ENCODE measurements around the gene RPA3.

Gene RPA3

DNA sequence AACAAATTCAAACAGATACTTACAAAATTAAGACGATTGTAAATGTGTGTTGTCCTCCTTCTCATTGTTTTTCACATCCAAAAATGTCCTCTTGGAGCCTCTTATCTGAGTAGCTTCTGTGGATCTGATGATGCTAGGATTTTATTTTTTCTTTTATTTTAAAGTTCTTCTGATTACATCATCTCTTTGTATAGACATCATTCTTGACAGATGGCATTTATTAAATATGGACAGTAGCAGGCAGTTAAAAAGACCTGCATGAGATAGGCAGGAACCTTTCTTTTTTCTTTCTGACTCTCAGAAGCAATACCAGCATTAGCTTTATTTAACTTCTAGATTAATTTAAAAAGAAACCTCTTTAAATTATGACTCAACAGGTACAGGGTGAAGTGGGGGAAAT is at the start of gene RPA3:
TSS of gene RPA3 (minus strand) at position 116 of the 400 bp plus-strand sequence. CDS start 78,189 bp downstream, outside the sequence.
- DNase-seq = no peak

DNA sequence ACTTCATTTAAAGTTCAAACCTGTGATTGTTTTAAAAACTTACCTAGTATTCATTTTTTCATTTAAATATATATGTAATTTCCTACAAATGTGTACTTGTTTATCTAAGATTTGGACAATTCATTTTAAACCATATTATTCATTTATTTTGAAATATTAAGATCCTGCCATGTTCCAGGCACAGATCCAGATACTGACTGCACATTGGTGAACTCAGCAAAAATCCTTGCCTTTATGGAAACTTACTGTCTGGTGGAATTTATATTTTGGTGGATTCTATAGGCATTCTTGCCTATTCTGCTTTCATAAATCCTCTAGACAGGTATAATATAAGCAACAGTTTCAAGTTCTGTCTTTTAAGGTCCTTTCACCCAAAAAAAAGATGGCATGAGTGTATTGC is 48.3 kb upstream of the RPA3 start:
- DNase-seq = no peak

DNA sequence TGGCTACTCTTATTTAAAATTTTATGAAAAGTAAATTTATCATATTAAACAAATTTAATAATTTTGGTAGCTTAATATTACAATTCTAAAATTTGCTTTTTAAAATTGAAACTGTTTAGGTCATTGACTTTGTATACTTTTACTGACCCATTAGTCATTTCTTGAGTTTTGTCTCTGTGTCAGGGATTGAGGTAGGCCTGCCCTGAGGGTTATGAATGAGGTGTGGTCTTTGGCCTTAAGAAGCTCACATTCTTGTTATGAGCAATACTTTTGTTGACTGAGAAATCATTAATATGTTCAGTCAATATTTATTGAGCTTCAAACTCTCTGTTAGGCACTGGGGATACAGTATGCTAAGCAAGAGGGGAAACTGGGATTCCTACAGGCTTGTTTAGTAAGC is 47.0 kb upstream of the RPA3 start:
- DNase-seq = no peak

DNA sequence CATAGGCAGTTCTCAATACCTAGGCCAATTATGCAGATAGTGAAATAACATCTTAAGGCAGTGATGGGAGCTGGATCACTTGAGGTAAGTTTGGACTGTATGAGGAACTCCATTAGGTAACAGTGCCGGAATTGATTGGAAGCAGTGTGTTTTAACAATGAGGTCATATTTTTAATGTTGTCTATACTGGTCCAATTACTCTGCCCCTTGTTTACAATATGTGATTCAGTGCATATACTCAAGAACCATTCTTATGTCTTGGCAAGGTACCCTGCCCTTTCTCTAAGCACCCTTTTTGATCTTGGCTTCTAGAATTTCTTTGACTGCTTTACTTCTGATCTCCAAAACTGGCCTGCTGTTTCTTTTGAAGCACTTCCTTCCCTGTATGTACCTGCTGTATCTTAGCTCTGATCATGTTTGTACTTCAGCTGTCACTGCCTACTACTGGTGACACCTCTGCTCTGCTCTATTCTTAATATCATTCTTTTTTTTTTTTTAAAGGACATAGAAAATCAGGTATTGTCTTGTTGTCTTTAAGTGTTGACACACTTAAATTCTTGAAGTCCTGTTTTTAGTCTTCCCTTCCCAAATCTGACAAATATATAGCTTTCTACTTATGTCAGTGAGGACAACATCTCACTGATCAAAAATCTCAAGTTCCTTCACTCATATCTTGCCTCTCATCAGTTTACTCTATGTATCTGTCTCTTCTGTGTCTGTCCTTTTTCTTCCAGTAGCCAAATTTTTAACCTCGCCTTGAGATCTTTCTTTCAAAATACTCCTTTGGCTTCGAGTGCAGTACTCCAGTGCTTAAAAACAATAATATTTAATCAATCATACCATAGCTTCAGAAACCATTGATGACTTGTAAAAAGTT is 46.4 kb upstream of the RPA3 start:
- no peak for DNase-seq

DNA sequence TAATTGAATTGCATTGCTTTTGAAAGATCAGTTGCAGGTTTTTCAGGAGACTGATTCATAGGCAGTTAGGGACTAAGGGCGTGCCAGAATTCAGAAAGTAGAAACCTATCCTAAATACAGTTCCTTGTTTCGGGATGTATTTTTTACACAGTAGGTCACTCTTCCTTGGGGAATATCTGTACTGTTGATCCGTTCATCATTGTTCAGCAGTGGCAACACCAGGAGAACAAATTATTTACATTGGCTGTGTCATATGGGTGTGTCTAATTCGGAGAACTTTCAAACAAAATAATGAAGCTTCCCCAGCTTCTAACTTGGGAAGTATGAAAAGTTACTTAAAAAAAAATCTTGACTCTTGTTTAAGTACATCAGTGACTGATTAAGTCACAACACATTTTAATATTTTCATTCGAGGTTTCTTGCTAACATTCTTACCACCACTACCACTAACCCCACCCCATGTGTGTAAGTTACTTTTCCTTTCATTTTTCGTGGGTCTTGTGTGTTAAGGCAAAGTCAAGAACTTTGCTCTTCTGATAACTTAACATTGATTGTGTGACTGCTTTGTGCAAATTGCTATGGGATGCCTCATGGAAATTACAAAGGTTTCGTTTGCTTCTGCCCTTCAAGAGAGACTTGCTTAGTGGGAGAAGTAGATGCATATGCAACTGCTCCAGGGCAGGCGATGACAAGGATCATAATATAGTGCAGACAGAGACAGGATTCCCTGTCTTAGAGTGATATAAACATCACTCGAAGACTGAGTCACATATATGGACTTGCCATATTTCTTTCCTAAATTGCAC is 43.8 kb upstream of the RPA3 start:
- no peak for DNase-seq

DNA sequence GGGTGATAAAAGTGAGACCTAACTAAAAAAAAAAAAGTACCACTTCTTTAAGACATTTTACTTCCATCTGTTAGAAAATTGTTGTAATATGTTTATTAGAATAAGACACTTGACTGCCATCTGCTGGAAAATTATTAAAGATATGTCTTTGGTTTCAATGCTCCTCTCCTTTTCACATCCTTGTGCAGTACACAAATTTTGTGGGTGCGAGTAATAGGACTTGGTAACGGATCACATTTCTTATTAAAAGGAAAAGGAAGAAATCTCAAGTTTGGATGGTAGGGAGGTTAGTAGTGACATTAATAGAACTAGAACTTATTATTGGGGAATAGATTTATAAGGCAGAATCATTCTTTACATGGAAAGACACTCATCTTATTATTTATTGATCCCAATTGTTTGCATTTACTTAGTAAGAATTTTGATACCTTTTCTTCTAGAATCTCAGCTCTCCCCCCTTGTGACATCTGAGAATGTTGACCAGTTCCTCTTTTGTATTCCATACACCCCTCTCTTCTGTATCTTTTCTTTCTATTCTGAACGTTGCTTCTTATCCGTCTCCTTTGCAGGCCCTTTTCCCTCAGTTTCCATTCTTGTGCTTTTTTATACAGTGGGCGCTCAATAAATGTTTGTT is 43.0 kb upstream of the RPA3 start:
- DNase-seq = no peak

DNA sequence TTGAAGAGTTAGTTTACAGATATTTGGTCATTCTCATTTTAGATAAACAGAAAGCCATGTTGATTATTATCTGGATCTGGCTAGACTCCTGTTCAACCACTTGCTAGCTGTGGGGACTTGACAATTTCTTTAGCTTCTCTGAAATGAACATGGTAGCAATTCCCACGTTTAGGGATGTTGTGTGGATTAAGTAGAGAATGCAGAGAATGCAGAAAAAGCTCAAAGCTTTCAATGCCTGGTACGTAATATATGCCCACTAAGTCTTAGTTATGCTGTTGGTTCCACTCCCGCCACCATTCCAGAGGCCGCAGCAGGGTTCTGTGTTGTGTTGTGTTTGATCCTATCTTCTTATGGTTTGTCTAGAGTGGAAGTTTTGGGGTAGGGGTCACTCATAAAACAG is 39.2 kb upstream of the RPA3 start:
- no peak for DNase-seq

DNA sequence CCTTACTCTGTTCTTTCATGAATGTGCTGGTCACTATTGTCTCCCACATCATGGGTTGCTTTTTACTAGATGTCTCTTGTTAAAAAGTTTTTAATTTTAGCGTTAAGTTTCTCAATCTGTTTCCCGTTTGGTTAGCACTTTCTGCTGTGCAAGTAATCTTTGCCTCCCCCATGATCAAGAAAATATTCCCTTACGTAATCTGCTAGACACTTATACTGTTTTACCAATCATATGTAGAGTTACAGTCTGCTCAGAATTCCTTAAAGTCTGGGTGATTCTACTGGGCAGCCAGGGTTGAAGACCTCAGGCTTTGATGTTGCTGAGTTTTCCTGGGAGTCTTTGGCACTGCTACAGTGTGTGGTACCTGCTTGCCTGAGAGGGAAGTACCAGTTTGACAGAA is 38.2 kb upstream of the RPA3 start:
- DNase-seq = no peak

DNA sequence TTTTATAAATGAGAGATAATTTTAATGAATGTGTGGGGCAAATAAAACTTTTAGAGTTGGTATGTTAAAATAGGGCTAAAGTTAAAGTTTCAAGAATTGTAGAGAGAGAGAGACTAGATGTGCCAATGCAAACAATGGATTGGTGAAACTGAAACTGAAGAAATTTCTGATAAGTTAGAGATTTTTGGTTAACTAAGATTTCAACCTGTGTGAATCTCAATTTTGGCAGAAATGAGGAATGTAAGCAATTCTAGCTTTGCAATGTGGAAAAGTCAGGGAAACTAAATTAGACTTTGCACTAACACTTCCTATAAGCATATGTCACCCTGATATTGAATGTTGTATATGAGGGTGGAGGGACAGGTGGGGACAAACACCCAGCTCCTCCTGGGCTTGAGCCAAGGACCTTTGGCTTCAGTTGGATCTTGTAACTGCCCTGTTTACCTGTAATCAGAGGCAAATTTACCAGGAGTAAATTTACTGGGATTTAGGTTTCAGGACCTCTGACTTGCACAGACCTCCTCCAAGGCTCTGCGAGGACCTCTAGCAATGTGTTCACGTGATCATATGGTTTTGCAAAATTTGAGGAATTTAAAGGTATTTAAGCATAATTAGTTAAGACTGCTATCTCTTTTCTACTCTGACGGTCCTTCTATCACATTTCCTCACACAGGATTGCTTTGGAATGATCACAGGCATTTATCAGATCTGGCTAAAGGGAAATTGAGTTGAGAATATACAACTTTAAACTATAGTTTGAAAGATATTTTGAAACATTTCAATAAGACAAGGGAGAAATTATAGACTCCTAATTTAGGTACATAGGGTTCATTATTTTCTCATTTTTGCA is 33.1 kb upstream of the RPA3 start:
- DNase-seq = no peak

DNA sequence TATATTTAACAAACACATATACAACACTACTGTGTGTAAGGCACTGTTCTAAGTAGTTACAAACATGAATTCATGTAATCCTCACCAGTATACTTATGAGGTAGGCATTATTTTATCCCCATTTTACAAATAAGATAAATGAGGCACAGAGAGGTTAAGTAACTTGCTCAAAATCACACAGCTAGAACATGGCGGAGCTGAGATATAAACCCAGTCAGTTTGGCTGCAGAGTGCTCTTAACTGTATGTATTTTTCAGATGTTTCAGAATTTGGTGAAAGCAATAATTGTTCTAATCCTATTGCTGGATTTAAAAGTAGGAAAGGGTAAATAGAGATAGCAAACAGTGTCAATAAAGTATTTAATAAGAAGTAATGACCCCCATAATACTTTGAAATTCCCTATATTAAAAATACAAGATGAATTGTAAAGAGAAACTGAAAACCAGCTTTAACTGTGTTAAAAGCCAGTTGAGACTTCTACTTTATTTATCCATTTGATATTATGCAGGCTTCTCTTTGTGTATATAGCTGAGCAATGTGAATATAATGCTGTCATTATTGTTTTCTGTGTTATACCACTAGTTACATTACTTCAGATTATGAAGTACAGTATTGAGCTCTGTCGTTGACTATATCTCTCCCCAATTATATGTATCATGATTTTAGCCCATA is 32.3 kb upstream of the RPA3 start:
- no peak for DNase-seq

DNA sequence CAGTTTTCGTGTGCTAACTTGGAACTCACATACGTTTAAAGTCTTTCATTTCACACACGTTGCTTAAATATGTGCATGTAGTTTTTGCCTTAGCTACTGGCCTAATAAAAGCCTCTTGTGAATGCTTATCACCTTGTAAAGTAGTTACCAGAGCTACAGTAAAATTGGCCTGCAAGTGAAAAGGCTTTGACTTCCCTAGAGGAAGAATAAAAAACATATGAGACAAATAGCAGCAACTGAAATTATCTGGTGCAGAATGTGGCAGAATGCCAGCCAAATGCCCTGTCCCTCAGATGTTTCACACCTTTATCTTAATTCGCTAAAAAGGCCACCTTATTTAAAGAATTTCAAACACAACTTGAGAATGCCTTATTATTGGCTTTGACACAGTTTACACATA is 28.1 kb upstream of the RPA3 start:
- DNase-seq = no peak

DNA sequence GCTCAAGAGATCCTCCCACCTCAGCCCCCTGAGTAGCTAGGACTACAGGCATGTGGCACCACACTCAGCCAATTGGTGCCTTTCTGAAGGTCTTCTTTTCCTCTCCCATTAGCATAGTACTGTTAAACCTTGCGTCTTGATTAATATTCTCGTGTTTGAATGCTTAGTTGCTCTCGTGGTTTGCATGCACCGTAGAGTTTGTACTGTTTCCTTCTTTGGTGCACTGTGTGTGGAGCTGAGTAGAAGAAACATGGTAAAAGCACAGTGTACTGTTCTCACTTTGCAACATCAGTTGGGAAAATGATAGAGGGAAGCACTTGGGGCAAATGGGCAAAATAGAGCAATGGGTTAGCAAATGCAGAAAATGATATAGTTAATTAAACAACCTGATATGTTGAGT is 27.6 kb upstream of the RPA3 start:
- DNase-seq = no peak

DNA sequence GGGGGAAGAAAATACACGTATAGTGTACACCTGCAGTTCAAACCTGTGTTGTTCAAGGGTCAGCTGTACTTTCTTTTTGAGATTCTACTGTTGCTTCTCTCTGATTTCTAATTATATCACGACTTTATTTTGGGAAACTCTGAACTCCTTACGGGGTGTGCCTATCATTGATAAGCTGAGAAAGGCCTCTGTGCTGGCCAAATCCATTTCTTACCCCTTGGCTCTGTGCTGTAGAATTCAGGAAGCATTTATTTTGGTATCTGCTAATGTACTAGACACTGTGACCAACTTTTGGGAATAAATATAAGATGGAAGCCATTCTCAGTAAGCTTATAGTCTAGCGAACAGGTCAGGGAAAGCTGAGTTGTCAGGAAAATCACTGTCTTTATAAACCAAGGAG is 26.9 kb upstream of the RPA3 start:
- no peak for DNase-seq

DNA sequence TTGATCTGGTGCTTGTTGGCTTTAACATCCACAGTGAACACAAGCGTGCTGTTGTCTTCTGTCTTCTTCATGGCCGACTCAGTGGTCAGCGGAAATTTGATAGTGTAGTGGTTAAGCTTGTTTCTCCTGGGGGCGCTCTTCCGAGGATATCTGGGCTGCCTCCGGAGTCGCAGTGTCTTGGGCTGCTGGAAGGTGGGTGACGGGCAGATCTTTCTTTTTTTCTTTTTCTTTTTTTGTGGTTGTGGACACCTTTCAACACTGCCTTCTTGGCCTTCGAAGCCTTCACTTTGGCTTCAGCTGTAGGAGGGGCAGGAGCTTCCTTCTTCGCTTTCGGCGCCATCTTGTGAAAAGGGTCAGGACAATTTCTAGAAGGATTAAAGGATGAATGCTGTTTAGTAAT is 23.8 kb upstream of the RPA3 start:
- DNase-seq = no peak

DNA sequence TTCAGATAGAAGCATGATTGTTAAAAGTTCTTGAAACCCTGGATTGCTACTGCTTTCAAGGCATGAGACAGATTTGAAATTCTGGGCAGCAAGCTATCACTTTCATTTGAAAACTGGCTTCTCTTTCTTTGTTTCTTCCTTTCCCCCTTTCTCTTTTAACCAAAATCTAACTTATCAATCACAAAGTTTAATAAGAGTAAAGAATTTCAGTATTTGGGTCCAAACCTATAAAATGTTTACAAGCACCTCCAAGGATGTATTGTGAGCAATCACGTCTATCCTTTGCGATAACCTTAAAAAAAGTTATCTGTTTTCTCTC is 21.6 kb upstream of the RPA3 start:
- DNase-seq = no peak

DNA sequence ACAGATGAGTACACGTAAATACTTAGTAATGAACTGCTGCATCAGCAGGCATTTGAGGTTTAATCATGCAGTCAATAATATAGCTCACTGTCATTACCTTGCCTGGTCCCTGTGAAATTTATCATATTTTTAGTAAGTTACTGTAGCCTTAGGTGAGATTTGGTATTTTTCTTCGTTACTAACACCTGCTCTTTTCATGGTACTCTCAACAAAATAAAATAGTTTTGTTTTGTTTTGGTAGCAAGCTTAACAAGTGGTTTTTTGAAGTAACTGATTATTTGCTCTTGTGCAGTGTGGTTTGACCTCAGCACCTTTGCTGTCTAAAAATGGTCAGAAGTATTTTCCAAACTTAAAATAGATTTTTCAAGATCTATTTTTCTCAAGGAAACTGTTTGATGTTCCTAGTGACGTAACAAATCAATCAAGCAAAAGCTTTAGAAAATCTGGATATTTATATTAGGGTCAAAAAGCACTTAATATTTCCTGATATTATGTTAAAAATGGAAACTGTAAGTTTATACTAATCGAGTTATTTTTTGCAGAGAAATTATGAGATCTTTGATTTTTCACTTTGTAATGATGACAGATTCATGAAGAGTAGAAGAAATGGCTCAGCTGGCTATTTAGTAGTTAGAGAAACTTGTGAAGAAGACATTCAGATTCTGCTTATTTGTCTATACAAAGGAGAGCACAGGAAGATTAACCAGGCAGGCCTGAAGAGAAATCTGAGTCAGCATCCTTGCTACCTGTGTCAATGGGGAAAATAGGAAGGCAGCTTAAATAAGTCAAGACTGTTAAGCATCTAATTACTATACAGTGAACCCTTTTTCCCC is 21.0 kb upstream of the RPA3 start:
- DNase-seq = no peak

DNA sequence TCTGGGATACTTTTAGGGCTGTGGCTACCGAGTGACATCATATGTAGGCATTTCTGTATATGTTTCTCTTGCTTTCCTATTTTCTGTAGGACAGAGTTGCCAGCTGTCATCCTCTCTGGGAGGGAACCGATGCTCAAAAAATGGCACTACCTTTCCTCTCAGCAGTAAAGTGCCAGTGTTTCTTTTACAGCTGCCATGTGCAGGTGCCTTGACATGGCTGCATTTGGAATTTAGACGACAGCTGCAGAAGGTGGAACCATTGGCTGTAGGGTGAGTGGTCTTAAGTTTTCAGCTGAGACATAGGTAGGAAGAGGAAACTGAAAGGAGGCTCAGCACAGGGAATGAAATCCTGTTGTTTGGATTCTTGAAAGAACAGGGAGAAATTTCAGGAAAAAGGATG is 20.2 kb upstream of the RPA3 start:
- DNase-seq = no peak

DNA sequence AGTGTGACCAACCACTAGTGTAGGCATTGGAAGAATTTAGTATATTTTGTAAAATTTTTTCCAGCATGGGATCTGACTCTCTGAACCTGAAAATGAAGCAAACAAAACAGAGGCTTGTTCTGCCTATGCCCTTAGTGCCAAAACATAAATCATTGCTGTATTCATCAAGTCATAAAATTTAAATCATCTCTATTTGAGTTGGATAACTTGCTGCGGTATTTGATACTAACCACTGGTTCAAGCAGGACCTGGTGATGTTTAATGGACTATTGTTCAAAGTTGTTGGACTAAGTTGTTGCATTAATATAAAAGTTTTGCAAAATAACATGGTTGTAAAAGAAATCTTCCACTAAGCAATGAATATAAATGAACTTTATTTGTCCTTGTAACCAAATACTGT is 19.8 kb upstream of the RPA3 start:
- DNase-seq = no peak

DNA sequence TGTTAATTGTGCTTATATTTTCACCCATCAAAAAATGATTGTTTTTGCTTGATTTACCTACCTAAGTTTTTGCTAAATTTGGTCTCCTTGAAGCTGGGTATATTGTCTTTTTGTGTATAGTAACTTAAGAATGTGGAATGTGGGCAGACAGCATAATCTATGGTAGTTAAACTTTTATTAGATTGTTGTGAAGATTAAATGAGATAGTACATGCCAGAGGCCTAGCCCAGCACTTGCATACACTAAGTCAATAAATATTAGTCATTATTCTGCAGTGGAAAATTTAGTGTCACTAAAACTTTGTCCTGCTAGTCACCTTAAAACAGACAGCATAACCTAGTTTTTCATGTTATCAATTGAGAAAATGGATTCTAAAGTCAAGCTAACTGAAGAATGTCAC is 19.3 kb upstream of the RPA3 start:
- no peak for DNase-seq

DNA sequence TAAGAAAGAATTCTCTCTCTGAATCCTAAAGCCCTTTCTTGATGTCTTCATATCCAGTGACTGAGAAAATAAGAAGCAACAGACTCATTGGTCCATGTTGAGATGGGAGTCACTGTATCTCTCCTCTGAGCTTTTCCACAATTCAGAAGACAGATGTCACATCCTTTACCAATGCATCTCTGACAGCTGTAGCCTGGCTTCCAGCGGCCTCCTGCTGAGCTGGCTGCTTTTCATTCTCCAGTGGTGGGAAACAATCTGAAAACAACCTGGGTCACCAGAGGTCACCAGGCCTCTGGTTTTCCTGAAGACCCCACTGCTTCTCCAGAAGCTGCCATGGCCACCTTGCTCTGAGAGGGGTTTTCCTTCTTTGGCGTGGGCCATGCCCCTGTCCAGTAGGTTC is 18.3 kb upstream of the RPA3 start:
- DNase-seq = no peak

DNA sequence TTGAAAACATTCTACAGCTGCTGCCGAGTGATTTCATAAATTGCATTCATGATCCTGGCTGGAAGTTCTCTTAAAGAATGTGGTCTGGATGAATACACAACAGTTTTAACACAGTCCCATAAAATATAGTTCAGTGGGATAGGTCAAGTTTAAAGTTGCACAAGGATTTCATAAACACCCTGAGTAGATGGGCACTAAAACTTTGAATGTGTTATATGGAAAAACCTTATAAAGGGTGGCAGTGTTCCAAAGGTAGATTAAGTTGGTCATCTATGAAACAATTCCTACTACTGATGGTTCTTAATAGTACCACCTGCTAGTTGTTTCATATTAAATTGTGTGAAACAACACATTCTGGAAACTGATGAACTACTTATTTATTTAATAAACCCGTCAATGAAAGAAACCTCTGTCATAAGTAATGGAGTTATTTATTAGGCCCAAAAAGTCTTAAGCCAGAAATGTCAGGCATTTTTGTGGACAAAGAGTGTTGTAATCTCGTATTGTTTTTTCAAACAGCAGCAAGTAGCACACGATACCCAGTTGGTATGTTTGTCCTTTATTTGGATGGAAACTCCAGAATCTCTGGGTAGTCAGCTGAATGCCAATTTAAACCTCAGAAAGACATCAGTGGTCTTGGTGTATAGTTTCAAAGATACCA is 14.3 kb upstream of the RPA3 start:
- DNase-seq = no peak
